ENCODE data around the gene GABRB1.

The GABRB1 gene

DNA sequence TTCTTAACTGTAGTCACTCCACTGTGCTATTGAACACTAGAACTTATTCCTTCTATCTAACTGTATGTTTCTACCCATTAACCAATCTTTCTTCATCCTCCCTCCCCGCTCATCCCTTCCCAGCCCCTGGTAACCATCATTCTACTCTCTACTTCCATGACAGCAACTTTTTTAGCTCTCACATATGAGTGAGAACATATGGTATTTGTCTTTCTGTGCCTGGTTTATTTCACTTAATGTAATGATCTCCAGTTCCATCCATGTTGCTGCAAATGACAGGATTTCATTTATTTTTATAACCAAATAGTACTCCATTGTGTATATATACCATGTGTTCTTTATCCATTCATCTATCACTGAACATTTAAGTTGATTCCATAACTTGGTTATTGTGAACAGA is 186.5 kb downstream of the GABRB1 start:
- Mint-ChIP-seq H3K27ac (no peak overlapping the region), H3K4me1 (ENCODE audit: low read depth) (no peaks in the 10 kb centered on the region), H3K27me3 (peaks cover 4% of the 10 kb centered on the region), H3K4me3 (no peak overlapping the region), H3K9me3 (no peaks in the 10 kb centered on the region), H3K36me3 (ENCODE audit: low read depth) (no peaks in the 10 kb centered on the region)
- intact Hi-C loops (cut with micrococcal nuclease) = loop anchor here (2.0 to 5.0 kb wide), 2 partner anchors 286 to 373 kb away; no protein-coding TSS in a partner anchor

DNA sequence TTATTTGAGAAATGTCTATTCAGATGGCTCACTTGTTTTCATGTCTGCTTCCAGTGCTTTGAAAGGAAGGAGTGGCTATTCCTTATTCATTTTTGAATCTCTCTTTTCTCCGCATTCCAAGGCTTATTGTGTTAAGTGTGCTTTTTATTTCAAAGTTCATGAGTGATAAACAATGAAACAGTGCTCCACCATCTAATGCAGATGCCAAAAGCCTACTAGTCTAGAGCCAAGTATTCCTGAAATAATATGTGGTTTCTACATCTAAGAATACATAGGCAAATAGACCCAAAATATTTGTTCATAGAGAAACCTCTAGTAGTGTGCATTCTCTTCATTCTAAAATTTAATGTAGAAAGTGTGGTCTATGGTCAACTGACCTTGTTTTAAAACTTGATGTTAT is 187.3 kb downstream of the GABRB1 start:
- peaks cover 4% of the 10 kb centered on the region for H3K27me3 Mint-ChIP-seq
- intact Hi-C loops (cut with micrococcal nuclease) = loop anchor here (5.0 kb wide), 1 partner anchor 286 kb away; no protein-coding TSS in a partner anchor
- H3K4me1 Mint-ChIP-seq (ENCODE audit: low read depth) = no peaks in the 10 kb centered on the region
- H3K4me3 Mint-ChIP-seq = no peak overlapping the region
- no peaks in the 10 kb centered on the region for H3K36me3 Mint-ChIP-seq (ENCODE audit: low read depth)
- no peak overlapping the region for H3K27ac Mint-ChIP-seq
- no peaks in the 10 kb centered on the region for H3K9me3 Mint-ChIP-seq

DNA sequence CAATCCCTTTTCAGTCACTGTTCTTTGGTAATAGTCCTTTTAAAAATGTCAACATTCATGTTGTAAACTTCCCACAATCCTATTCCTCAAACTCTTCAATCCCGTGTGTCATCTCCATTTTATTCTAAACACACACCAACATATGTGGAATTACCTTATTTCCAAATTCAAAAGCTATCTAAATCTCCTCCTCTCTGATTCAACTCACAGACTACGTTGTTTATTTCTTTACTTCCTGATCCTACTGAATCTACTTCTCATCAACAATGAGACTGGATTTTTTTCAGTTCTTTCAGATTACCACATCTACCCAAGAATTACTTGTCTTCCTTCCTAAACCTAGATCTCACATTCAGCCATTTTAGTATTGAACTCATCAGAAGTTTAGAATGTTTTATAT is 188.2 kb downstream of the GABRB1 start:
- Mint-ChIP-seq H3K27ac (no peak overlapping the region), H3K4me1 (ENCODE audit: low read depth) (no peaks in the 10 kb centered on the region), H3K36me3 (ENCODE audit: low read depth) (no peaks in the 10 kb centered on the region), H3K27me3 (peaks cover 4% of the 10 kb centered on the region), H3K9me3 (no peaks in the 10 kb centered on the region), H3K4me3 (no peak overlapping the region)
- intact Hi-C loops (cut with micrococcal nuclease) = loop anchor here (5.0 kb wide), 1 partner anchor 287 kb away; no protein-coding TSS in a partner anchor

DNA sequence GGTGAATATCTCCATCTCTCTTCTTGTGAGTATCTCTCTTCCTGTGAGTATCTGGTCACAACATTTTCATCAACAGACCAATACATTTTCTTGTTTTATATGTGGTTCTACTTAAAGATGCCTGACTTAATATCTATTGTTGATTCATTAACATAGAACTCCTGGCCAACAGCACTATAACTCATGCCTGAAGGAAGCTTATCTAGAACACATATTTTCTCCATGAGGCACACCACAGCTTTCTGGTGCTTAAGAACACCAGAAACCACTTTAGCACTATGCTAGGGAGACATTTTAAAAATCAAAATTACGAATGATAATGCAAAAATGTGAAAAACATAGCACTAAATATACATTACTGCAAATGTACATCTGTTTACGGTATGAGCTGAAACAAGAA is 190.4 kb downstream of the GABRB1 start:
- H3K4me1 Mint-ChIP-seq (ENCODE audit: low read depth) = no peaks in the 10 kb centered on the region
- H3K4me3 Mint-ChIP-seq = no peak overlapping the region
- no peaks in the 10 kb centered on the region for H3K36me3 Mint-ChIP-seq (ENCODE audit: low read depth)
- intact Hi-C loops (cut with micrococcal nuclease) = no loop called here
- peaks cover 7% of the 10 kb centered on the region for H3K27me3 Mint-ChIP-seq
- H3K27ac Mint-ChIP-seq = no peak overlapping the region
- no peaks in the 10 kb centered on the region for H3K9me3 Mint-ChIP-seq

DNA sequence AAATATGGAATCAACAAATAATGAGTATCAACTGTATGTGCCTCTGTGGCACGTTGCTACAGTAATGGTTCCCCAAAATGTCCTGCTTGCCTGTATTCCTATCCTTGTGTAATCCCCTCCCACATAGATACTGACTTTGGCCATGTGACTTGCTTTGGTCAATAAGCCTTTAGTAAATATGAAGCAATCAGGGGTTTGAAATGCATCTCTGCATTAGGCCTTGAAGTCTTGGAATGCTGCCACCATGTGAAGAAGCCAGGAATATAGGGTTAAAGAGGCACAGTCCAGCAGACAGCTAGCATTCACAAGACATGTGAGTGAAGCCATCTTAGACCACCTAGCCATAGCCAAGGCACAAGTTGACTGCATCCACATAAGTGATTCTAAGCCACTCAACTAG is 190.9 kb downstream of the GABRB1 start:
- no peaks in the 10 kb centered on the region for H3K4me1 Mint-ChIP-seq (ENCODE audit: low read depth)
- peaks cover 7% of the 10 kb centered on the region for H3K27me3 Mint-ChIP-seq
- intact Hi-C loops (cut with micrococcal nuclease) = no loop called here
- no peak overlapping the region for H3K4me3 Mint-ChIP-seq
- H3K9me3 Mint-ChIP-seq = no peaks in the 10 kb centered on the region
- no peaks in the 10 kb centered on the region for H3K36me3 Mint-ChIP-seq (ENCODE audit: low read depth)
- no peak overlapping the region for H3K27ac Mint-ChIP-seq

DNA sequence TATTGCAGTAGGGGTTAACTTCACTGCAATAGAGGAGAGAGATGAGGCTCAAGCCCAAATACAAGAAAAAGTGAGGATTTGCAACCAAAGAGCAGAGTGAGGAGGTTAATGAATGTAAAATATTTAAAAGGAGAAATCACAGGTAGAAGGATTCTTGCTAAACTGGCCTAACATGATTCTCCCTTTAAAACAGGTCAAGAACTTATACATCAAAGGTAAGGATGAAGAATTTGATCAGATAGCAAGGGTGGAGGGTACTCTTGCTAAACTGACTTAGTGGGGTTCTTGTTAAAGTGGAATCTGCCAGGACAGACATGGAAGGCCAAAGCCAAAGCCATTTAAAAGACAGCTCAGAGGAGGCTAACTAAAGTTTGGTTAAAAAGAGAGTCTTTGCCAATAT is 193.0 kb downstream of the GABRB1 start:
- Mint-ChIP-seq H3K4me3 (no peak overlapping the region), H3K27me3 (peaks cover 4% of the 10 kb centered on the region), H3K4me1 (ENCODE audit: low read depth) (no peaks in the 10 kb centered on the region), H3K27ac (no peak overlapping the region), H3K9me3 (no peaks in the 10 kb centered on the region), H3K36me3 (ENCODE audit: low read depth) (no peaks in the 10 kb centered on the region)
- intact Hi-C loops (cut with micrococcal nuclease) = no loop called here

DNA sequence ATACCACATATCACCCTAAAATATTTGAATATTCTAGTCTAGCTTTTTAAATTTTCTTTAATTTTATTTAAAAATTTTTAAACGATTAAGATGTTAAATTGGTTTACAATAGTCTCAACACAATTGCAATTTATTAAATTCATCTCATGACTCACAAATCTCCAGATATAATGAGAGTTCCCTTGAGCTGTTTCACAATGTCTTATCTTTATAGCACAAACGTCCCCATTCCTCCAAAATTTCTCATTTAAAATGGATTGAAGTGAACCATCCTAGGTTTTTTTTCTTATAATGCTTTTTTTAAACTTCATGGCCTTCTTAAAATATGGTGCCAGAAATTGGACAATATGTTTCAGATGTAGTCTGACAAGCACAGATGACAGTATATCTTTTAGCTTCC is 204.4 kb downstream of the GABRB1 start:
- no peak overlapping the region for H3K4me3 Mint-ChIP-seq
- H3K36me3 Mint-ChIP-seq (ENCODE audit: low read depth) = no peaks in the 10 kb centered on the region
- intact Hi-C loops (cut with micrococcal nuclease) = no loop called here
- no peaks in the 10 kb centered on the region for H3K4me1 Mint-ChIP-seq (ENCODE audit: low read depth)
- H3K9me3 Mint-ChIP-seq = no peaks in the 10 kb centered on the region
- no peaks in the 10 kb centered on the region for H3K27me3 Mint-ChIP-seq
- H3K27ac Mint-ChIP-seq = no peak overlapping the region

DNA sequence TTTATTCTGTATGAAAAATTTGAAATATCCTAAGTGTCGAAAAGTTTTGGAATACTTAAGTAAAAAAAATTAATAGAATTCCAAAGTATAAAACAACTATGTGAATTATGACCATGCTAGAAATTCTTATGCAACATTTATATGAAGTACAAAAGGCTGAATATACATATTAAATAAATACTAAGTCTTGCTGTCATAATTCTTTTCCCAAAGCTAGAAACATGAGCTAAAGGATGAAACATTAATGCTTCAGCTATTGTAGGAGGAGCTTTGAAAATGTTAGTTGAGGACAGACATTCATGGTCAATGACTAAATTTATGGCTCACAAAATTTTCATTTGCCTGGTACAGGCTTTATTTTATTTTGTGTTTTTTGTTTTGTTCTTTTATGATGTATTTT is 207.3 kb downstream of the GABRB1 start:
- no peak overlapping the region for H3K27ac Mint-ChIP-seq
- intact Hi-C loops (cut with micrococcal nuclease) = no loop called here
- H3K4me3 Mint-ChIP-seq = no peak overlapping the region
- no peaks in the 10 kb centered on the region for H3K36me3 Mint-ChIP-seq (ENCODE audit: low read depth)
- no peaks in the 10 kb centered on the region for H3K27me3 Mint-ChIP-seq
- no peaks in the 10 kb centered on the region for H3K4me1 Mint-ChIP-seq (ENCODE audit: low read depth)
- H3K9me3 Mint-ChIP-seq = no peaks in the 10 kb centered on the region

DNA sequence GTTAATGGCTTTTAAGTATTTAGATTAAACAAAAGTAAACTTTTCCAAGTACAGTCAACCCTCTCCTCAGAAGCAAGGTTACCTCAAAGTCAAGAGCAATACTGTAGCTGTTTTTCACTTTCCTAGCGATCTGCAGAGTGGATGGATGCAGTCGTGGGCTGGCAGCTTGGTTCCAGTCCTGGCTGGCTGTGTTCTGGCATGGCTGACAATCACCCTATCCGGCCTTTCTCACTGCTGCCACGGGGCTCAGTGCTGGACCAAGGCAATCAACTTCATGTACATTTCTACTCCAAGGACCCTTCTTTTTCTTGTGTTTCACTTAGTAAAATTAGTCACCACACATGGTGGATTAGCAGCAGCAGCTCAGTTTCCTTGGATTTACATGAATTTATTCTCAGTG is 208.3 kb downstream of the GABRB1 start:
- intact Hi-C loops (cut with micrococcal nuclease) = no loop called here
- H3K36me3 Mint-ChIP-seq (ENCODE audit: low read depth) = no peaks in the 10 kb centered on the region
- H3K4me1 Mint-ChIP-seq (ENCODE audit: low read depth) = no peaks in the 10 kb centered on the region
- H3K9me3 Mint-ChIP-seq = no peaks in the 10 kb centered on the region
- no peak overlapping the region for H3K4me3 Mint-ChIP-seq
- no peak overlapping the region for H3K27ac Mint-ChIP-seq
- H3K27me3 Mint-ChIP-seq = no peaks in the 10 kb centered on the region

DNA sequence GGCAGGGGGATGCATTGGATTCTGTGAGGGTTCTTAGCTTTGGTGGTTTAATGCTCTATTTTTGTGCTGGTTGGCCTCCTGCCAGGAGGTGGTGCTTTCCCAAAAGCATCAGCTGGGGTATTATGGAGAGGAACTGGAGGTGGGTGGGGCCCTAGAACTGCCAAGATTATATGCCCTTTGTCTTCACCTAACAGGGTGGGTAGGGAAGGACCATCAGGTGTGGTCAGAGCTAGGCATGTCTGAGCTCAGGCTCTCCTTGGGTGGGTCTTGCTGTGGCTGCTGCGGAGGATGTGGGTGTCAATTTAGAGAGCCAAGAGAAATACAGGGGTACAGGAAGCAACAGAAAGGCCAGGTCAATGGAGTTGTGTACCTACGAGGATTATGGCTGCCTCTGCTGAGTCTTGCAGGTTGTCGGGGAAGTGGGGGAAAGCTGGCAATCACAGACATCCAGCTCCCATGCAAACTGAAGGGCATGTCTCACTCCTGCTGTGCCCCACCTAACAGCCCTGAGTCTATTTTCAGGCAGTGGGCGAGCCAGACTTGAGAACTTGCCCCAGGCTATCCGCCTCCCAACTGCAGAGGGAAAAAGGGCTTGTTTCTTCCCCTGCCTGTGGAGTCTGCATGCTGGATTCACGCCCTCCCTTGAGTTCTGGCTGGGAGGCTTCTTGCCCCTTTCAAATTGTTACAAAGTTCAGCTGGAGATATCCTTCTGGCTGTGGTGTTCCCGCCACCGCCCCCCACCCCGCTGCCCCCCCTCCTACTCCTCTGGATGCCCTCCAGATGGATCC is 220.2 kb downstream of the GABRB1 start:
- Mint-ChIP-seq H3K4me1 (ENCODE audit: low read depth) (no peaks in the 10 kb centered on the region), H3K9me3 (peaks cover 30% of the 10 kb centered on the region), H3K4me3 (no peak overlapping the region), H3K27me3 (peaks cover 2% of the 10 kb centered on the region), H3K36me3 (ENCODE audit: low read depth) (no peaks in the 10 kb centered on the region), H3K27ac (no peak overlapping the region)
- intact Hi-C loops (cut with micrococcal nuclease) = no loop called here

DNA sequence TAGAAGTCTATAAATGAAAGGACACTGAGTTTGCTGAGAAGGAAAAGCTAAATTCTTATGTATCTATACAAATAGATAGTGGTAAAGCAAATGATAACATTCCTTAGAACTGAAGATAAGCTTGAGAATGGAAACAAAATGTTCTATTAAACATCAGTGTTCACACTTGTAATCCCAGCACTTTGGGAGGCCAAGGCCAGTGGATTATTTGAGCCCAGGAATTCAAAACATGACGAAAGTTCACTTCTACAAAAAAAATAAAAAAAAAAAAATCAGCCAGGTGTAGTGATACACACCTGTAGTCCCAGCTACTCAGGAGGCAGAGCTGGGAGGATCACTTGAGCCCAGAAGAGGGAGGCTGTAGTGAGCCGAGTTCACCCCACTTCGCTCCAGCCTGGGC is 232.4 kb downstream of the GABRB1 start:
- no peak overlapping the region for H3K4me3 Mint-ChIP-seq

DNA sequence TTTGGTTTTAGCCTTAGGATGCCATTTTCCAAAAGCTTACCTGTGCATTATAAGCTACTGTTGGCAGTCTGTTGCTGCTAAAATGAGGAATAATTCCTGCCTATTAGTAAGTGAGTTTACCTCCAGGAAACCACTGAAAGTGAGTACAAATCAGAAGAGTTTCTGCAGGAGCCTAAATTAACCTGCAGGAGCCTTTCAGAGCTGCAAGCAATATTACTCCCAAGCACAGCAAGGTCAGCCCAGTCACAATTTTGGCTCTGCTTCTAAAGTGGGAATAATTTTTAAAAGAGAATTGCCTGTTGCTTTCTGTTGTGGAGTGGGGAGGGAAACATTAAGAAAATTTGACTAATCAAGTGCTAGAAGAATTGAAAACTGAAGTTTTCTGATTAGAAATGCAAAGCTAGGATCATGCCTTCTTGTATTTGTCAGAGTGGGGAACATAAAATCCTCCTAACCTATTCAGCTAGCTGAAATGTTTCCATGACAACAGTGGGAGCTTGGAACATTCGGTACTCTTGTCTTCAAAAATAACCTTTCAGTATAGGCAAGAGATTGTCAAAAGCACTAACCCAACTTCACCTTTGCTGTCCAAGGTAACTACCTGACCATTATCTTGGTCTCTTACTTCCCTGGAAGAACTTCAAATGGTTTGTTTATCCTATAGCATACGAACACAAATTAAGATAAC is 239.0 kb downstream of the GABRB1 start:
- no peaks in the 10 kb centered on the region for H3K4me1 Mint-ChIP-seq (ENCODE audit: low read depth)
- no peaks in the 10 kb centered on the region for H3K27me3 Mint-ChIP-seq
- no peaks in the 10 kb centered on the region for H3K9me3 Mint-ChIP-seq
- intact Hi-C loops (cut with micrococcal nuclease) = no loop called here
- H3K27ac Mint-ChIP-seq = no peak overlapping the region
- H3K36me3 Mint-ChIP-seq (ENCODE audit: low read depth) = no peaks in the 10 kb centered on the region
- H3K4me3 Mint-ChIP-seq = no peak overlapping the region

More for the DNA sequence above, 232.4 kb downstream of the GABRB1 start:
- H3K27me3 Mint-ChIP-seq = no peaks in the 10 kb centered on the region
- H3K36me3 Mint-ChIP-seq (ENCODE audit: low read depth) = no peaks in the 10 kb centered on the region
- intact Hi-C loops (cut with micrococcal nuclease) = no loop called here
- no peak overlapping the region for H3K27ac Mint-ChIP-seq
- H3K9me3 Mint-ChIP-seq = no peaks in the 10 kb centered on the region
- H3K4me1 Mint-ChIP-seq (ENCODE audit: low read depth) = no peaks in the 10 kb centered on the region

DNA sequence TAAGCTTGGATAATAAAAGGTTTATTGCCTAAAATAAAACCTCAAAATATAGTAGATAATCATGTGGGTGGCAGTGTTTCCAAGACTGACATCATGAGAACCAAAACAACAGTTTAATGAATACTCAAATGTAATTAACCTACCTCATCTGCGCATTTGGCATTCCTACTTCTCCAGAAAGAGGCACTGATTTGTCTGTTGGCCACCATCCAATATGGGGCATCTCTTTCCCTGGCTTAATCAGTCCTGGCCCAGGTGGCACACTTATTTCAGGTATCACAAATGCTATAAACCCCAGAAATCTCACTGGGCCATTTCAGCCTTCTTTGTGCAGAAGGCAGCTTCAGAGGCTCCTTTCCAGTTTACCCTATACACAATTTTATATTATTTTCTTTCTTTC is 239.9 kb downstream of the GABRB1 start:
- intact Hi-C loops (cut with micrococcal nuclease) = no loop called here
- Mint-ChIP-seq H3K4me3 (no peak overlapping the region), H3K9me3 (no peaks in the 10 kb centered on the region), H3K27me3 (no peaks in the 10 kb centered on the region), H3K4me1 (ENCODE audit: low read depth) (no peaks in the 10 kb centered on the region), H3K27ac (no peak overlapping the region), H3K36me3 (ENCODE audit: low read depth) (no peaks in the 10 kb centered on the region)

DNA sequence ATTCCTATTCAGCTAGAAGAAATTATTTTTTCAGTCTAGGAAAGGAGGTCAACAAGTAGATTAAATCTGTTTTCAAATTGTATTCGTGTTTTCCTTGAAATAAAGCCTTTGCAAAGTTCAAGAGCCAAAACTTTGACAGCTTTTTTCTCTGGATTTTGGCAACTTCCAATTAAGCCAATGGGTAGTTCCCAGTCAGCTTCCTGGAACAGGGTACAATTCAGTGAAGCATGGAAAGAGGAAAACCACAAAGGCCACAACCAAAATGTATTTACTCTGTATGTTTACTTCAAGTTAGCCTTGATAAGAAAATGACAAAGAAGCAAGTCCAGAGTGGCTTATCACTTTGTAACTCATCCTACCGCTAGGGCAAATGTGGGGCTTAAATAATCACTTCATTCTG is 243.5 kb downstream of the GABRB1 start:
- Mint-ChIP-seq H3K27ac (no peak overlapping the region), H3K36me3 (ENCODE audit: low read depth) (no peaks in the 10 kb centered on the region), H3K4me1 (ENCODE audit: low read depth) (no peaks in the 10 kb centered on the region), H3K9me3 (no peaks in the 10 kb centered on the region), H3K4me3 (no peak overlapping the region), H3K27me3 (no peaks in the 10 kb centered on the region)
- intact Hi-C loops (cut with micrococcal nuclease) = no loop called here

All from dendritic cell treated with granulocyte-macrophage colony-stimulating factor and Interleukin-4, amounts not matched to agents 40 ng/mL and 50 ng/mL, for 4 days (primary cell).